ENCODE data around the gene IL12RB1.

- TF ChIP-seq CTCF (IDR thresholded peaks at IDR 0.05; ENCODE audit: insufficient read depth, low read length, poor library complexity, severe bottlenecking) = no peak
- TF ChIP-seq EZH2phosphoT487 (conservative IDR thresholded peaks at IDR 0.05; ENCODE audit: low read length) = no peak
Measured at GRCh38 chr19:18044825-18045304, 41.9 kb downstream of the IL12RB1 start.
